ENCODE data around the gene CHD1. TPM values are rescaled to one million over a fixed set of nuclear protein-coding genes. Genes with fewer than 3 reads are reported as not detected.

CHD1 gene
- total and polyA plus RNA-seq, 2 of the 4 experiments (the other 2 are of a cell fraction) = 12.3 to 33.7 TPM

DNA sequence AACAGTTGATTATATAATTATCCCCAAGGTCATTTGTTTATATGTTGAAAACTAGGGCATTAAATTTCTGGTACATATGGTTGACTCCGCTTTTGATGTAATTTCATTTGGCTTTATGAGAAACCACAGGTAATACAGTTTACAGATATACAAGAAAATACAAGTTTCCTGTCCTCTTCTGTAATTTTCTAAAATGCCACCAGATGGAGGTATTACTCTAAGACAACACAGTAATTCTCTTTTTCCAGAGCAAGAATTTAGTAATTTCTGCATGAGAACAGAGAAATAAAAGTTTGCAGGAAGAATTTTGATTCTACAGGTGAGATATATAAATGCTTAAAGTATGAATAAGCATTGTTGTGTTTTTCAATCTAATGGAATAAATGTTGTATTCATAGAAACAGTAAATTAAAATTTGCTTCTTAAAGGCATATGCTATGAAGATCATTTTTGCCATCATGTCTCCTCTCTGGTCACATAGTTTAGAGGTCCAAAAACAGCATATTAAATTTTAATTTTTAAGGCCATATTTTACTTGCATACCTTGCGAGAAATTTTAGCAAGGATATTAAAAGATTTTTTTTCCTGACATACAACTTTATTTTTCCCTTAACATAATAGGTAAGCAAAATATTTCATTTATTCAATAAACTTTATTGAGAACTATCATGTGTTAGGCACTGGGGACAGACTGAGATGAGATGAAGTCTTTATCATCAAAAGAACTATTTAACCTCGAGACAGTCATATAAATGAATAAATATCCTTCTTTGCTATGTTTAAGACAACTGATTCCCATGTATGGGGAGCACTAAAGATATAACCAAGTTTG is 22.7 kb downstream of the CHD1 start:
- POLR2A ChIA-PET (ENCODE audit: unreplicated experiment) = no interaction called here
- H3K4me1 ChIP-seq (ENCODE audit: control insufficient read depth, insufficient read depth, low read length) = peaks cover 2% of the 10 kb centered on the region
- H3K4me3 ChIP-seq (ENCODE audit: insufficient read depth, low read depth, low read length) = no peak overlapping the region
- no peak overlapping the region for H4K91ac ChIP-seq (ENCODE audit: insufficient read depth, low read depth, low read length)
- H3K27ac ChIP-seq (ENCODE audit: insufficient read depth, low read length) = no peak overlapping the region
- no peak overlapping the region for H2AFZ ChIP-seq (replicated peaks; ENCODE audit: low read length, poor library complexity)
- H3K14ac ChIP-seq (replicated peaks; ENCODE audit: low read depth, low read length) = no peak overlapping the region
- H2AK9ac ChIP-seq (replicated peaks; ENCODE audit: low read depth, low read length, poor library complexity) = no peak overlapping the region
- H4K8ac ChIP-seq (ENCODE audit: low read depth in 2 of 2, low read length in 2 of 2) = no peak overlapping the region
- no peaks in the 10 kb centered on the region for H3K27me3 ChIP-seq (ENCODE audit: control insufficient read depth, insufficient read depth, low read length)
- H3K4ac ChIP-seq (ENCODE audit: low read depth, low read length) = no peak overlapping the region
- no peak overlapping the region for H2AK5ac ChIP-seq (ENCODE audit: low read depth, low read length)
- H3K56ac ChIP-seq (ENCODE audit: extremely low read depth, insufficient read depth, low read length) = no peak overlapping the region
- H3K9ac ChIP-seq (ENCODE audit: low read depth, low read length) = no peak overlapping the region
- H3K4me2 ChIP-seq (ENCODE audit: low read depth, low read length) = no peak overlapping the region
- H3K18ac ChIP-seq (ENCODE audit: low read depth, low read length) = no peak overlapping the region
- TF ChIP-seq RAD21 (IDR thresholded peaks at IDR 0.05; ENCODE audit: low read length) = peak; percentile 74
- TF ChIP-seq MXI1 (IDR thresholded peaks at IDR 0.05; ENCODE audit: borderline replicate concordance, low read depth, low read length) = no peak
- TF ChIP-seq, protein P1, sequence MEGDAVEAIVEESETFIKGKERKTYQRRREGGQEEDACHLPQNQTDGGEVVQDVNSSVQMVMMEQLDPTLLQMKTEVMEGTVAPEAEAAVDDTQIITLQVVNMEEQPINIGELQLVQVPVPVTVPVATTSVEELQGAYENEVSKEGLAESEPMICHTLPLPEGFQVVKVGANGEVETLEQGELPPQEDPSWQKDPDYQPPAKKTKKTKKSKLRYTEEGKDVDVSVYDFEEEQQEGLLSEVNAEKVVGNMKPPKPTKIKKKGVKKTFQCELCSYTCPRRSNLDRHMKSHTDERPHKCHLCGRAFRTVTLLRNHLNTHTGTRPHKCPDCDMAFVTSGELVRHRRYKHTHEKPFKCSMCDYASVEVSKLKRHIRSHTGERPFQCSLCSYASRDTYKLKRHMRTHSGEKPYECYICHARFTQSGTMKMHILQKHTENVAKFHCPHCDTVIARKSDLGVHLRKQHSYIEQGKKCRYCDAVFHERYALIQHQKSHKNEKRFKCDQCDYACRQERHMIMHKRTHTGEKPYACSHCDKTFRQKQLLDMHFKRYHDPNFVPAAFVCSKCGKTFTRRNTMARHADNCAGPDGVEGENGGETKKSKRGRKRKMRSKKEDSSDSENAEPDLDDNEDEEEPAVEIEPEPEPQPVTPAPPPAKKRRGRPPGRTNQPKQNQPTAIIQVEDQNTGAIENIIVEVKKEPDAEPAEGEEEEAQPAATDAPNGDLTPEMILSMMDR (conservative IDR thresholded peaks at IDR 0.05; ENCODE audit: low read depth, low read length) = peak; percentile 73
- TF ChIP-seq MAFK (IDR thresholded peaks at IDR 0.05; ENCODE audit: low read depth, low read length) = no peak
- peak; percentile 83 for TF ChIP-seq SMC3 (IDR thresholded peaks at IDR 0.05; ENCODE audit: low read depth, low read length)
- no peak overlapping the region for H2BK5ac ChIP-seq (ENCODE audit: low read depth, low read length, poor library complexity, severe bottlenecking)
- no TSS peak for BruUV-seq (replicated peaks)
- H4K5ac ChIP-seq (ENCODE audit: low read depth, low read length) = no peak overlapping the region
- H3K36me3 ChIP-seq (ENCODE audit: control insufficient read depth, insufficient read depth, low read length) = peaks cover 3% of the 10 kb centered on the region
- no peak overlapping the region for H2BK15ac ChIP-seq (ENCODE audit: low read depth, low read length)
- in situ Hi-C loops (cut with MboI; ENCODE audit: low sequenced_read_pairs) = loop anchor here (5.0 kb wide), 1 partner anchor 126 kb away; no protein-coding TSS in a partner anchor
- ATAC-seq (ENCODE audit: low read depth) (peak; percentile 77), DNase-seq (peak; percentile 59)
- H4K20me1 ChIP-seq (ENCODE audit: insufficient read depth, low read length) = no peaks in the 10 kb centered on the region; the same call in none of the 2 replicates
- no peaks in the 10 kb centered on the region for H3K9me1 ChIP-seq (ENCODE audit: insufficient read depth, low read length)
- dilution Hi-C loops (cut with HindIII; ENCODE audit: low sequenced_read_pairs, unreplicated experiment) = no loop called here
- WGBS, 2 experiments (ENCODE audit: extremely low coverage in 2 of 2, insufficient read length in 1 of 2) = no CpG with 5 or more reads among the region's 3 CpGs
- peaks cover 0 to 31% of the 10 kb centered on the region in 2 experiments; a peak in 3 of 4 replicates for H3K79me1 ChIP-seq (ENCODE audit: low read depth in 1 of 2, low read length in 2 of 2)
- CTCF ChIA-PET = no interaction called here
- H3K9me3 ChIP-seq (ENCODE audit: control insufficient read depth, insufficient read depth, low read length) = no peaks in the 10 kb centered on the region
- H2BK20ac ChIP-seq (ENCODE audit: low read depth, low read length) = no peak overlapping the region
- intact Hi-C loops (cut with micrococcal nuclease) = loop anchor here (1.0 kb wide), 2 partner anchors 126 to 154 kb away; no protein-coding TSS in a partner anchor
- H3K23ac ChIP-seq (ENCODE audit: low read depth, low read length) = no peak overlapping the region
- no peak overlapping the region for H2BK120ac ChIP-seq (ENCODE audit: low read depth, low read length)

Data from IMR-90 (cell line).